A673 (cell line): ENCODE measurements around the gene CASKIN1. TPM values are rescaled to one million over a fixed set of nuclear protein-coding genes. Genes with fewer than 3 reads are reported as not detected.

ENCODE experiments used
- BruUV-seq: library from RNA; stranded (reverse); fragments of 400-500 nt; replicated peaks from 2 replicates; lab custom pipeline; 2021; lab: Mats Ljungman, UMichigan
- CTCF ChIA-PET: fragments of 300-600 bp; sonication (Branson Sonifier 250); formaldehyde crosslinking; loops from one replicate; lab custom pipeline; 2022; ENCODE audit warnings: antibody characterized with exemption; lab: Charles Lee
- POLR2A ChIA-PET: fragments of 300-600 bp; sonication (Branson Sonifier 250); formaldehyde crosslinking; loops from one replicate; lab custom pipeline; 2022; ENCODE audit warnings: antibody characterized with exemption; ENCODE audit not compliant: low non-redundant PET; lab: Charles Lee
- DNase-seq: peaks from one replicate; pipeline ENCODE4 v3.0.0-alpha.2; 2015; ENCODE audit warnings: low spot score
- H3K27ac ChIP-seq: fragments of 200-600 bp; sonication (generic); 2 replicates; pipeline ENCODE4 v1.5.1; 2016; ENCODE audit warnings: mixed run types, low read depth, mild to moderate bottlenecking, mixed read lengths, antibody characterized with exemption, low read length; ENCODE audit not compliant: poor library complexity, severe bottlenecking
- H3K27me3 ChIP-seq: fragments of 200-600 bp; sonication (generic); replicated peaks from 2 replicates; pipeline ENCODE4 v1.6.1; 2017; ENCODE audit warnings: mixed run types, low read depth, mild to moderate bottlenecking, mixed read lengths, antibody characterized with exemption, low read length; ENCODE audit not compliant: insufficient read depth, poor library complexity
- H3K36me3 ChIP-seq: fragments of 200-600 bp; sonication (generic); 2 replicates; pipeline ENCODE4 v1.6.1; 2016; ENCODE audit warnings: mixed run types, mild to moderate bottlenecking, mixed read lengths, antibody characterized with exemption, low read length; ENCODE audit not compliant: insufficient read depth, poor library complexity, severe bottlenecking
- H3K4me1 ChIP-seq: fragments of 200-600 bp; sonication (generic); 2 replicates; pipeline ENCODE4 v1.6.1; 2017; ENCODE audit warnings: mixed run types, mild to moderate bottlenecking, mixed read lengths, antibody characterized with exemption, low read length; ENCODE audit not compliant: insufficient read depth, poor library complexity, severe bottlenecking
- H3K4me3 ChIP-seq: fragments of 200-600 bp; sonication (generic); 2 replicates; pipeline ENCODE4 v1.5.1; 2016; ENCODE audit warnings: low read depth, mixed run types, mild to moderate bottlenecking, mixed read lengths, low read length; ENCODE audit not compliant: poor library complexity, severe bottlenecking
- H3K9me3 ChIP-seq: fragments of 200-600 bp; sonication (generic); 2 replicates; pipeline ENCODE4 v1.6.1; 2016; ENCODE audit warnings: mixed run types, low read depth, mild to moderate bottlenecking, mixed read lengths, antibody characterized with exemption, low read length; ENCODE audit not compliant: poor library complexity, severe bottlenecking
- CTCF ChIP-seq: fragments of 300-800, 200-600 bp; sonication (generic); conservative IDR thresholded peaks from 2 replicates; pipeline ENCODE4 v1.5.1; 2017; ENCODE audit warnings: low read depth, mild to moderate bottlenecking, antibody characterized with exemption, low read length, moderate library complexity, mixed read lengths
- EZH2 ChIP-seq: fragments of 200-600 bp; sonication (generic); IDR thresholded peaks from 2 replicates; pipeline ENCODE4 v1.6.1; 2017; ENCODE audit warnings: borderline replicate concordance, low read depth, mild to moderate bottlenecking, mixed read lengths, antibody characterized with exemption, low read length; ENCODE audit not compliant: poor library complexity, severe bottlenecking
- intact Hi-C: fragments of 100-400 bp; cut with micrococcal nuclease; formaldehyde crosslinking; loops from one replicate; pipeline ENCODE4 v1.10.0; 2022; ENCODE audit not compliant: unreplicated experiment
- total RNA-seq: library from RNA; stranded (reverse); gene quantifications from 2 replicates; pipeline ENCODE4 v1.2.3, GENCODE V29; 2021

The CASKIN1 gene
- total RNA-seq, 1 experiment from 2014 or later, result 1.1 TPM

DNA sequence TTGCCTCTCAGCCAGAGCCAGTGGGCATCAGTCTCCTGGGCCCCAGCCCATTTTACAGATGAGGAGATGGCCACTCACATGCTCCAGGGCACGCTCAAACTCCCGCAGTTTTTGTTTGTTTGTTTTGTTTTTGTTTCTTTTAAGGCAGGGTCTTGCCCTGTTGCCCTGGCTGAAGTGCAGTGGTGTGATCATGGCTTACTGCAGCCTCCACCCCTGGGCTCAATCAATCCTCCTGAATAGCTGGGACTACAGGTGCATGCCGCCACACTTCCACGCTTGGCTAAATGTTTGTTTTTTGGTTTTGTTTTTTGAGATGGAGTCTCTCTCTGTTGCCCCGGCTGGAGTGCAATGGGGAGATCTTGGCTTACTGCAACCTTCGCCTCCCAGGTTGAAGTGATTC lies 30.5 kb upstream of the CASKIN1 start:
- Histone ChIP-seq H3K27me3 (no peaks in the 10 kb centered on the region), H3K4me1 (no peaks in the 10 kb centered on the region), H3K36me3 (peaks cover 20% of the 10 kb centered on the region), H3K4me3 (no peak overlapping the region), H3K27ac (no peak overlapping the region), H3K9me3 (no peaks in the 10 kb centered on the region)
- ChIA-PET POLR2A (no interaction called here), CTCF (no interaction called here)
- no peak for DNase-seq
- TF ChIP-seq EZH2 (no peak), CTCF (no peak)
- intact Hi-C loops, result no loop called here
- BruUV-seq, result no TSS peak

GRCh38 chr16:2226245-2226793 lies 29.9 kb upstream of the CASKIN1 start:
- H3K36me3 ChIP-seq, result peaks cover 17% of the 10 kb centered on the region
- H3K4me1 ChIP-seq, result no peaks in the 10 kb centered on the region
- intact Hi-C loops, result no loop called here
- H3K27me3 ChIP-seq, result no peaks in the 10 kb centered on the region
- CTCF ChIA-PET, result no interaction called here
- no peak overlapping the region for H3K27ac ChIP-seq
- no peaks in the 10 kb centered on the region for H3K9me3 ChIP-seq
- DNase-seq, result no peak
- no peak for TF ChIP-seq EZH2
- TF ChIP-seq CTCF, result no peak
- POLR2A ChIA-PET, result no interaction called here
- H3K4me3 ChIP-seq, result no peak overlapping the region
- BruUV-seq, result TSS peak; percentile 11

DNA sequence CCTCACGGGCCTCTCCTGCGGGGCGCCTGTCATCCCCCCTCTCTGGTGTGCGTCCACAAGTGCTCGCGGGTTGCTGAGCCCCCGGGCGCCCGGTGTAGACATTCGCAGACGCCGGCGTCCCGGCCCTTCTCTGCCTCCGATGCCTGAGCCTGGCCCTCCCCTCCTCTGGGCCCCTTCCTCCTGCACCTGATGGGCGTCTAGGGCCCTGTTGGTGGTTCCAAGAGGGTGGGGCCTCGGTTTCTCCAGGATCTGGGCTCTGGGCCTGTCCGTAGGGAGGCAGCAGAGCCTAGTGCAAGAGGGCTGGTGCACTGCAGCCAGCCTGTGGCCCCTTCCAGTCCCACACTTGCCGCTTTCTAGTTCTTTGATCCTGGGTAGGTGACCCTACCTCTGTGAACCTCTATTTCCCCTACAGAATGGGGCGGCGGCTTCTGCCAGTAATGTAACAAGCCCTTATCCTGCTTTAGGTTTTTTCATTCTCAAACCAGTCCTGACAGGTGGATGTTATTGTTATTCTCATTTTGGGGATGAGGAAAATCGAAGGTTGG lies 27.6 kb upstream of the CASKIN1 start:
- Histone ChIP-seq H3K9me3 (no peaks in the 10 kb centered on the region), H3K27me3 (no peaks in the 10 kb centered on the region), H3K4me3 (peak overlapping the region; percentile 94), H3K27ac (peak overlapping the region; percentile 91), H3K4me1 (no peaks in the 10 kb centered on the region), H3K36me3 (peaks cover 10% of the 10 kb centered on the region)
- BruUV-seq, result TSS peak; percentile 59
- TF ChIP-seq EZH2, result no peak
- peak; percentile 13; the same call in 1 of the 2 replicates for TF ChIP-seq CTCF
- intact Hi-C loops, result loop anchor here (5.0 kb wide), 1 partner anchor 67 kb away; the partner anchor contains the start of gene TRAF7
- peak; percentile 54 for DNase-seq
- POLR2A ChIA-PET, result no interaction called here
- CTCF ChIA-PET, result no interaction called here
